Neural progenitor cell (in vitro differentiated cells): Measurements from ENCODE around the gene HNRNPAB.

Source experiments
- EZH2 ChIP-seq: fragments of 200-600 bp; sonication (generic); IDR thresholded peaks from 2 replicates; pipeline ENCODE4 v1.6.1; 2017; ENCODE audit warnings: antibody characterized with exemption, mild to moderate bottlenecking, moderate library complexity
- EZH2phosphoT487 ChIP-seq: fragments of 200-600 bp; sonication (generic); IDR thresholded peaks from 2 replicates; pipeline ENCODE4 v1.6.1; 2017; ENCODE audit warnings: antibody characterized with exemption
- TF ChIP-seq, protein P1 (sequence below): fragments of 200-600 bp; sonication (generic); IDR thresholded peaks from 2 replicates; pipeline ENCODE4 v1.5.1; 2017; ENCODE audit warnings: antibody characterized with exemption, mild to moderate bottlenecking

GRCh38 chr5:178231539-178232123, 27.3 kb downstream of the HNRNPAB start:
- TF ChIP-seq, protein P1, sequence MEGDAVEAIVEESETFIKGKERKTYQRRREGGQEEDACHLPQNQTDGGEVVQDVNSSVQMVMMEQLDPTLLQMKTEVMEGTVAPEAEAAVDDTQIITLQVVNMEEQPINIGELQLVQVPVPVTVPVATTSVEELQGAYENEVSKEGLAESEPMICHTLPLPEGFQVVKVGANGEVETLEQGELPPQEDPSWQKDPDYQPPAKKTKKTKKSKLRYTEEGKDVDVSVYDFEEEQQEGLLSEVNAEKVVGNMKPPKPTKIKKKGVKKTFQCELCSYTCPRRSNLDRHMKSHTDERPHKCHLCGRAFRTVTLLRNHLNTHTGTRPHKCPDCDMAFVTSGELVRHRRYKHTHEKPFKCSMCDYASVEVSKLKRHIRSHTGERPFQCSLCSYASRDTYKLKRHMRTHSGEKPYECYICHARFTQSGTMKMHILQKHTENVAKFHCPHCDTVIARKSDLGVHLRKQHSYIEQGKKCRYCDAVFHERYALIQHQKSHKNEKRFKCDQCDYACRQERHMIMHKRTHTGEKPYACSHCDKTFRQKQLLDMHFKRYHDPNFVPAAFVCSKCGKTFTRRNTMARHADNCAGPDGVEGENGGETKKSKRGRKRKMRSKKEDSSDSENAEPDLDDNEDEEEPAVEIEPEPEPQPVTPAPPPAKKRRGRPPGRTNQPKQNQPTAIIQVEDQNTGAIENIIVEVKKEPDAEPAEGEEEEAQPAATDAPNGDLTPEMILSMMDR, result no peak
- TF ChIP-seq EZH2 (no peak), EZH2phosphoT487 (no peak)
